Measurements from ENCODE around the gene NAALAD2. TPM values are rescaled to one million over a fixed set of nuclear protein-coding genes. Genes with fewer than 3 reads are reported as not detected.

The NAALAD2 gene
- 0.47 and 1.7 TPM in 2 replicates for total RNA-seq

GRCh38 chr11:90134478-90135003, at the start of gene NAALAD2:
NAALAD2 (plus strand) TSS chr11:90134663; CDS start chr11:90134759, 96 bp downstream.

GRCh38 chr11:90085650-90086049, 48.8 kb upstream of the NAALAD2 start, which contains the start of gene UBTFL1:
UBTFL1 (plus strand) TSS chr11:90085950; CDS start chr11:90085950, 0 bp downstream.

GRCh38 chr11:90222459-90223247, 88.2 kb downstream of the NAALAD2 start, which contains the start of gene CHORDC1:
CHORDC1 (minus strand) TSS chr11:90223049; CDS start chr11:90222954, 95 bp downstream.

Other genes with a start within 250 kb of the NAALAD2 start
- gene TRIM49D1, start 212.4 kb upstream of the NAALAD2 start, total RNA-seq = not detected in 2 replicates
- not detected in 2 replicates for gene TRIM49D2, start 210.6 kb upstream of the NAALAD2 start, total RNA-seq
- gene TRIM64, start 168.6 kb upstream of the NAALAD2 start, total RNA-seq = not detected in 2 replicates
- not detected in 2 replicates for gene TRIM49C, start 103.6 kb upstream of the NAALAD2 start, total RNA-seq
- not detected in 2 replicates for gene UBTFL1, start 48.7 kb upstream of the NAALAD2 start, total RNA-seq
- gene CHORDC1, start 88.4 kb downstream of the NAALAD2 start, total RNA-seq = 25.8 and 27.6 TPM in 2 replicates